ENCODE measurements around the gene MEPCE. TPM values are rescaled to one million over a fixed set of nuclear protein-coding genes. Genes with fewer than 3 reads are reported as not detected.

MEPCE gene
- total RNA-seq, 1 experiment from 2014 or later, result 70.3 TPM

- no peak overlapping the region for H3K4me2 ChIP-seq
- H3K4me3 ChIP-seq, result no peak overlapping the region
- no peak for DNase-seq
- H2AFZ ChIP-seq, result no peak overlapping the region
- no peaks in the 10 kb centered on the region for H3K27me3 ChIP-seq (ENCODE audit: insufficient read depth, low read depth)
- TF ChIP-seq CTCF (conservative IDR thresholded peaks at IDR 0.05), result no peak
- no peak for TF ChIP-seq EZH2 (IDR thresholded peaks at IDR 0.05; ENCODE audit: low read depth)
- no TSS peak for BruUV-seq (replicated peaks)
- POLR2A ChIA-PET (ENCODE audit: unreplicated experiment), result interaction anchor here (0.7 kb wide), 1 partner anchor 48 kb away, joined by 4 read pairs; no protein-coding TSS in a partner anchor
- H3K9me2 ChIP-seq (ENCODE audit: insufficient read depth), result no peaks in the 10 kb centered on the region
- H3K9me3 ChIP-seq (ENCODE audit: insufficient read depth, low read depth), result no peaks in the 10 kb centered on the region
- H3K36me3 ChIP-seq (ENCODE audit: low read depth), result no peaks in the 10 kb centered on the region
- 0 out of 2 replicates have a peak, but pooled peaks cover 6% of the 10 kb centered on the region for H3F3A ChIP-seq (ENCODE audit: insufficient read depth, low read depth)
- H3K4me1 ChIP-seq (replicated peaks; ENCODE audit: insufficient read depth), result no peaks in the 10 kb centered on the region
- intact Hi-C loops (cut with micrococcal nuclease; ENCODE audit: unreplicated experiment), result no loop called here
- CTCF ChIA-PET, result no interaction called here
- H3K27ac ChIP-seq, result no peak overlapping the region
- no peaks in the 10 kb centered on the region for H3K79me2 ChIP-seq (ENCODE audit: low read depth)
- H4K20me1 ChIP-seq (ENCODE audit: insufficient read depth), result no peaks in the 10 kb centered on the region
Measured at GRCh38 chr7:100419660-100420226, 9.9 kb upstream of the MEPCE start.

- intact Hi-C loops (cut with micrococcal nuclease; ENCODE audit: unreplicated experiment), result no loop called here
- Histone ChIP-seq H3K27me3 (ENCODE audit: insufficient read depth, low read depth) (no peaks in the 10 kb centered on the region), H3F3A (ENCODE audit: insufficient read depth, low read depth) (peaks cover 20% of the 10 kb centered on the region; the same call in 1 of the 2 replicates), H3K27ac (no peak overlapping the region), H3K4me3 (no peak overlapping the region), H3K9me3 (ENCODE audit: insufficient read depth, low read depth) (no peaks in the 10 kb centered on the region), H4K20me1 (ENCODE audit: insufficient read depth) (no peaks in the 10 kb centered on the region), H3K4me2 (no peak overlapping the region), H3K9me2 (ENCODE audit: insufficient read depth) (no peaks in the 10 kb centered on the region), H3K4me1 (replicated peaks; ENCODE audit: insufficient read depth) (peaks cover 5% of the 10 kb centered on the region; the same call in 1 of the 2 replicates), H2AFZ (no peak overlapping the region), H3K79me2 (ENCODE audit: low read depth) (no peaks in the 10 kb centered on the region), H3K36me3 (ENCODE audit: low read depth) (no peaks in the 10 kb centered on the region)
- no peak for TF ChIP-seq EZH2 (IDR thresholded peaks at IDR 0.05; ENCODE audit: low read depth)
- no peak for TF ChIP-seq CTCF (conservative IDR thresholded peaks at IDR 0.05)
- POLR2A ChIA-PET (ENCODE audit: unreplicated experiment), result no interaction called here
- CTCF ChIA-PET, result interaction anchor here (0.7 to 1.1 kb wide), 2 partner anchors 16 to 851 kb away, joined by 3 to 4 read pairs; no protein-coding TSS in a partner anchor
- no TSS peak for BruUV-seq (replicated peaks)
- no peak for DNase-seq
Measured at GRCh38 chr7:100423315-100423714, 6.3 kb upstream of the MEPCE start.

- TF ChIP-seq CTCF (conservative IDR thresholded peaks at IDR 0.05) (no peak), EZH2 (IDR thresholded peaks at IDR 0.05; ENCODE audit: low read depth) (no peak)
- POLR2A ChIA-PET (ENCODE audit: unreplicated experiment), result no interaction called here
- H3K4me1 ChIP-seq (replicated peaks; ENCODE audit: insufficient read depth), result peaks cover 5% of the 10 kb centered on the region; the same call in 1 of the 2 replicates
- intact Hi-C loops (cut with micrococcal nuclease; ENCODE audit: unreplicated experiment), result no loop called here
- peaks cover 6% of the 10 kb centered on the region for H3K79me2 ChIP-seq (ENCODE audit: low read depth)
- H4K20me1 ChIP-seq (ENCODE audit: insufficient read depth), result no peaks in the 10 kb centered on the region
- no peaks in the 10 kb centered on the region for H3K27me3 ChIP-seq (ENCODE audit: insufficient read depth, low read depth)
- CTCF ChIA-PET, result no interaction called here
- peaks cover 14% of the 10 kb centered on the region; the same call in 1 of the 2 replicates for H3F3A ChIP-seq (ENCODE audit: insufficient read depth, low read depth)
- no peak overlapping the region for H2AFZ ChIP-seq
- DNase-seq, result no peak
- no TSS peak for BruUV-seq (replicated peaks)
- H3K9me2 ChIP-seq (ENCODE audit: insufficient read depth), result no peaks in the 10 kb centered on the region
- no peaks in the 10 kb centered on the region for H3K9me3 ChIP-seq (ENCODE audit: insufficient read depth, low read depth)
- H3K4me2 ChIP-seq, result no peak overlapping the region
- H3K36me3 ChIP-seq (ENCODE audit: low read depth), result no peaks in the 10 kb centered on the region
- no peak overlapping the region for H3K4me3 ChIP-seq
- no peak overlapping the region for H3K27ac ChIP-seq
Measured at GRCh38 chr7:100425347-100425746, 4.3 kb upstream of the MEPCE start.
